K562 (cell line): Measurements from ENCODE around the gene CTSD. TPM values are rescaled to one million over a fixed set of nuclear protein-coding genes. Genes with fewer than 3 reads are reported as not detected.
A peak's percentile ranks its signal among the peaks of the same experiment; 100 is the strongest.

ENCODE experiments used
- BCLAF1 ChIP-seq, 2 experiments: fragments of 450-650 bp in 1 of 2; IDR thresholded peaks; 2 replicates each; pipeline ENCODE4 v1.6.1; 2011 to 2017; ENCODE audit warnings: low read depth in 2 of 2, antibody characterized with exemption in 1 of 2, borderline replicate concordance in 1 of 2, low read length in 1 of 2, mild to moderate bottlenecking in 1 of 2, mixed read lengths in 1 of 2; ENCODE audit not compliant: control insufficient read depth in 1 of 2
- EHMT2 ChIP-seq: fragments of 450-650 bp; IDR thresholded peaks from 2 replicates; pipeline ENCODE4 v1.6.1; 2018; ENCODE audit warnings: antibody characterized with exemption
- ETV5 ChIP-seq: sonication (generic); formaldehyde crosslinking; IDR thresholded peaks from 2 replicates; pipeline ENCODE4 v1.4.0; 2020; ENCODE audit warnings: low read depth, mild to moderate bottlenecking, missing genetic modification reagents
- FIP1L1 ChIP-seq: fragments of 200-400 bp; formaldehyde crosslinking; IDR thresholded peaks from 2 replicates; pipeline ENCODE4 v1.6.1; 2018; ENCODE audit warnings: mild to moderate bottlenecking, low read depth, low read length; ENCODE audit not compliant: poor library complexity, severe bottlenecking
- MBD1 ChIP-seq: fragments of 250-450 bp; sonication (Bioruptor Pico); IDR thresholded peaks from 2 replicates; pipeline ENCODE4 v1.8.0; 2022; ENCODE audit warnings: inconsistent platforms
- NFE2L1 ChIP-seq: fragments of 450-650 bp; IDR thresholded peaks from 2 replicates; pipeline ENCODE4 v1.6.1; 2016; ENCODE audit warnings: missing genetic modification characterization, low read depth, mild to moderate bottlenecking, missing compliant biosample characterization, moderate library complexity, borderline replicate concordance
- PYGO2 ChIP-seq: fragments of 450-650 bp; IDR thresholded peaks from 2 replicates; pipeline ENCODE4 v1.6.1; 2016; ENCODE audit warnings: mild to moderate bottlenecking, missing genetic modification characterization, moderate library complexity, missing compliant biosample characterization
- SRF ChIP-seq, 2 experiments: fragments of 250-450, 450-650 bp in 1 of 2; sonication (Bioruptor Pico) in 1 of 2; sonication (generic) in 1 of 2; formaldehyde crosslinking; IDR thresholded peaks; 2 replicates each; pipeline versions ENCODE4 v1.5.0 to v1.5.1; 2020 to 2022; ENCODE audit warnings: mild to moderate bottlenecking in 1 of 2, missing genetic modification reagents in 1 of 2
- TFE3 ChIP-seq: fragments of 450-650 bp; formaldehyde crosslinking; IDR thresholded peaks from 2 replicates; pipeline ENCODE4 v1.4.0; 2020; ENCODE audit warnings: mild to moderate bottlenecking, mixed read lengths
- ZFP1 ChIP-seq: fragments of 450-650 bp; formaldehyde crosslinking; IDR thresholded peaks from 2 replicates; pipeline ENCODE4 v1.4.0; 2020; ENCODE audit warnings: mild to moderate bottlenecking, mixed read lengths
- ZNF696 ChIP-seq: fragments of 250-450 bp; sonication (Bioruptor Pico); conservative IDR thresholded peaks from 2 replicates; pipeline ENCODE4 v1.4.0; 2020; ENCODE audit warnings: mild to moderate bottlenecking, moderate library complexity
- ZNF780A ChIP-seq: fragments of 250-450 bp; sonication (Bioruptor Pico); IDR thresholded peaks from 2 replicates; pipeline ENCODE4 v1.5.0; 2021; ENCODE audit warnings: mild to moderate bottlenecking
- polyA plus RNA-seq, 8 experiments: library from polyadenylated mRNA; depleted of rRNA in 4 of 8; stranded (reverse) in 5 of 8; unstranded in 3 of 8; fragments of >200 nt; fragmentation: Nextera tagmentation in 2 of 8; fragmentation: Illumina TruSeq in 1 of 8; extraction: Ambion mirVana in 2 of 8; extraction: Trizol in 1 of 8; gene quantifications; 2 replicates each; pipeline versions ENCODE4 v1.2.1 to v1.2.3, GENCODE V29; 2011 to 2014; ENCODE audit warnings: inconsistent platforms in 1 of 8, missing spikeins in 1 of 8
- total RNA-seq, 7 experiments: library from RNA; depleted of rRNA in 6 of 7; stranded (reverse); fragments of >200 nt in 6 of 7; fragmentation: Illumina TruSeq in 2 of 7; extraction: Trizol in 2 of 7; gene quantifications; 2 replicates each; pipeline versions ENCODE4 v1.2.1 to v1.2.3, GENCODE V29; 2011 to 2021; ENCODE audit warnings: low replicate concordance in 1 of 7
- TF ChIP-seq, protein P1 (sequence below): fragments of 450-650 bp; IDR thresholded peaks from 2 replicates; pipeline ENCODE4 v1.6.1; 2018; ENCODE audit not compliant: partially characterized antibody
- TF ChIP-seq, protein P2 (sequence below): sonication (generic); formaldehyde crosslinking; IDR thresholded peaks from 2 replicates; pipeline ENCODE4 v1.8.1; 2022; ENCODE audit warnings: missing genetic modification reagents

CTSD gene
- total and polyA plus RNA-seq, 9 of the 15 experiments (the other 6 are each of a cell fraction or from before 2014, with no cell fraction given) = 1.0 to 112 (median 40.9) TPM

DNA sequence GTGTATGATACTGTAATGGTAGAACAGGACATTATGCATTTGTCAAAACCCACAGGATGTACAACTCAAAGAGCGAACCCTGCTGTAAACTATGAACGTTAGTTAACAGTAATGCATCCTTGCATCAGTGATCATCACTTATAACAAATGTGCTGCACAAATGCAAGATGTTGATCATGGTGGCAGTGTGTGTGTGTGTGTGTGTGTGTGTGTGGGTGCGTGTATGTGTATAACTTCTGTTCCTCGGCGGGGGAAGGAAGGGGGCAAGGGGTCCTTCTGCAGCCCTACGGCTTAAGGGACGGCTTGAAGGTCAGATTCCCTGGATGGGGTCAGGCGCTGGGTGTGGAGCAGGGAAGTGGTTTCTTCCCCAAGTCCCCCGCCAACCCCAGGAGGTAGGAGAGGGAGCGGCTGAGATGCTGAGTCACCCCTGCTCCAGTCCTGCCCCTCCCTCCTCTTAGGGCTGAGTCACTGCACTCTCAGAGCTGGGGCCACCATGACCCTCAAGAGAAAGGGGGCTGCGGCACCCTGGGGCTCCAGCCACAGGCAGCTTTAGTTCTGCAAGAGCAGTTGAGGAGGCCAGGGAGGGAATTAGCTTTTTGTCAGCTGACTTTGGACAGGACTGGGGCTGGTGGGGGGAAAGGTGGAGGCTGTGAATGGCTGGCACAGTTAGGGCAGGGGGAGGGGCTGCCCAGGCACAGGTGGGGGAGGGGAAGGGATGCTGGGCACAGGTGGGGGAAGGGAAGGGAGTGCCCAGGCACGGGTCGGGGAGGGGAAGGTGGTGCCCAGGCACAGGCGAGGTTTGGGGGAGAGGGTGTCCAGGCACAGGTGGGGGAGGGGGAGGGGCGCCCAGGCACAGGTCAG lies 8.8 kb upstream of the CTSD start (continued):
- TF ChIP-seq, protein P1, sequence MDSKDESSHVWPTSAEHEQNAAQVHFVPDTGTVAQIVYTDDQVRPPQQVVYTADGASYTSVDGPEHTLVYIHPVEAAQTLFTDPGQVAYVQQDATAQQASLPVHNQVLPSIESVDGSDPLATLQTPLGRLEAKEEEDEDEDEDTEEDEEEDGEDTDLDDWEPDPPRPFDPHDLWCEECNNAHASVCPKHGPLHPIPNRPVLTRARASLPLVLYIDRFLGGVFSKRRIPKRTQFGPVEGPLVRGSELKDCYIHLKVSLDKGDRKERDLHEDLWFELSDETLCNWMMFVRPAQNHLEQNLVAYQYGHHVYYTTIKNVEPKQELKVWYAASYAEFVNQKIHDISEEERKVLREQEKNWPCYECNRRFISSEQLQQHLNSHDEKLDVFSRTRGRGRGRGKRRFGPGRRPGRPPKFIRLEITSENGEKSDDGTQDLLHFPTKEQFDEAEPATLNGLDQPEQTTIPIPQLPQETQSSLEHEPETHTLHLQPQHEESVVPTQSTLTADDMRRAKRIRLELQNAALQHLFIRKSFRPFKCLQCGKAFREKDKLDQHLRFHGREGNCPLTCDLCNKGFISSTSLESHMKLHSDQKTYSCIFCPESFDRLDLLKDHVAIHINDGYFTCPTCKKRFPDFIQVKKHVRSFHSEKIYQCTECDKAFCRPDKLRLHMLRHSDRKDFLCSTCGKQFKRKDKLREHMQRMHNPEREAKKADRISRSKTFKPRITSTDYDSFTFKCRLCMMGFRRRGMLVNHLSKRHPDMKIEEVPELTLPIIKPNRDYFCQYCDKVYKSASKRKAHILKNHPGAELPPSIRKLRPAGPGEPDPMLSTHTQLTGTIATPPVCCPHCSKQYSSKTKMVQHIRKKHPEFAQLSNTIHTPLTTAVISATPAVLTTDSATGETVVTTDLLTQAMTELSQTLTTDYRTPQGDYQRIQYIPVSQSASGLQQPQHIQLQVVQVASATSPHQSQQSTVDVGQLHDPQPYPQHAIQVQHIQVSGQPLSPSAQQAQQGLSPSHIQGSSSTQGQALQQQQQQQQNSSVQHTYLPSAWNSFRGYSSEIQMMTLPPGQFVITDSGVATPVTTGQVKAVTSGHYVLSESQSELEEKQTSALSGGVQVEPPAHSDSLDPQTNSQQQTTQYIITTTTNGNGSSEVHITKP = peak; percentile 92
- TF ChIP-seq ZFP1 (CRISPR knock-in tag) (no peak), MBD1 (CRISPR knock-in tag) (no peak), BCLAF1 (IDR thresholded peaks at IDR 0.05; ENCODE audit: borderline replicate concordance in 1 of 2, control insufficient read depth in 1 of 2, low read depth in 2 of 2, low read length in 1 of 2) (no peak), PYGO2 (no peak), ZNF696 (CRISPR knock-in tag) (no peak), EHMT2 (no peak), NFE2L1 (tag) (peak; percentile 89), FIP1L1 (no peak), TFE3 (no peak), ZNF780A (CRISPR knock-in tag) (no peak), ETV5 (CRISPR knock-in tag) (no peak), SRF (CRISPR knock-in tag; IDR thresholded peaks at IDR 0.05) (no peak)
- TF ChIP-seq, protein P2, sequence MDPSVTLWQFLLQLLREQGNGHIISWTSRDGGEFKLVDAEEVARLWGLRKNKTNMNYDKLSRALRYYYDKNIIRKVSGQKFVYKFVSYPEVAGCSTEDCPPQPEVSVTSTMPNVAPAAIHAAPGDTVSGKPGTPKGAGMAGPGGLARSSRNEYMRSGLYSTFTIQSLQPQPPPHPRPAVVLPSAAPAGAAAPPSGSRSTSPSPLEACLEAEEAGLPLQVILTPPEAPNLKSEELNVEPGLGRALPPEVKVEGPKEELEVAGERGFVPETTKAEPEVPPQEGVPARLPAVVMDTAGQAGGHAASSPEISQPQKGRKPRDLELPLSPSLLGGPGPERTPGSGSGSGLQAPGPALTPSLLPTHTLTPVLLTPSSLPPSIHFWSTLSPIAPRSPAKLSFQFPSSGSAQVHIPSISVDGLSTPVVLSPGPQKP = no peak
